Keratinocyte (primary cell): ENCODE results near the gene ELOVL6. TPM values are rescaled to one million over a fixed set of nuclear protein-coding genes. Genes with fewer than 3 reads are reported as not detected.

Experiments
- DNase-seq: peaks from one replicate; pipeline ENCODE4 v3.0.0-alpha.2; 2011; ENCODE audit warnings: low read depth, missing footprints, low spot score
- FAIRE-seq: peaks from 2 replicates; lab custom pipeline; 2011; peaks lifted over from hg19 to GRCh38; lab: Jason Lieb, UNC
- H2AFZ ChIP-seq: 2 replicates; pipeline ENCODE4 v1.6.0; 2012; ENCODE audit warnings: low read length, control low read depth, inconsistent platforms; ENCODE audit not compliant: control insufficient read depth
- H3K27ac ChIP-seq: 2 replicates; pipeline ENCODE4 v1.5.1; 2011; ENCODE audit warnings: low read length; ENCODE audit not compliant: control insufficient read depth, insufficient read depth
- H3K27me3 ChIP-seq: 3 replicates; pipeline ENCODE4 v1.6.0; 2011; ENCODE audit warnings: low read length; ENCODE audit not compliant: control insufficient read depth, insufficient read depth; ENCODE audit errors: extremely low read depth
- H3K36me3 ChIP-seq, 2 experiments: 2 replicates in 1 of 2; 3 replicates in 1 of 2; pipeline ENCODE4 v1.5.1; 2011; ENCODE audit warnings: low read length in 2 of 2, mild to moderate bottlenecking in 1 of 2; ENCODE audit not compliant: control insufficient read depth in 2 of 2, insufficient read depth in 2 of 2; ENCODE audit errors: extremely low read depth in 1 of 2
- H3K4me1 ChIP-seq: 3 replicates; pipeline ENCODE4 v1.5.1; 2011; ENCODE audit warnings: low read length; ENCODE audit not compliant: control insufficient read depth, insufficient read depth; ENCODE audit errors: extremely low read depth
- H3K4me2 ChIP-seq: 3 replicates; pipeline ENCODE4 v1.6.0; 2011; ENCODE audit warnings: low read depth, low read length; ENCODE audit not compliant: control insufficient read depth, insufficient read depth; ENCODE audit errors: extremely low read depth
- H3K4me3 ChIP-seq, 3 experiments: fragments of 200-600 bp in 1 of 3; sonication (generic) in 1 of 3; 2 replicates in 2 of 3; 3 replicates in 1 of 3; pipeline ENCODE4 v1.5.1; 2011 to 2016; ENCODE audit warnings: low read length in 3 of 3, mild to moderate bottlenecking in 3 of 3, control low read depth in 2 of 3, inconsistent platforms in 1 of 3, low read depth in 1 of 3, mixed read lengths in 1 of 3, mixed run types in 1 of 3, moderate library complexity in 1 of 3; ENCODE audit not compliant: control insufficient read depth in 2 of 3, insufficient read depth in 2 of 3; ENCODE audit errors: extremely low read depth in 1 of 3
- H3K79me2 ChIP-seq: 2 replicates; pipeline ENCODE4 v1.6.0; 2012; ENCODE audit warnings: low read length; ENCODE audit not compliant: control insufficient read depth, insufficient read depth
- H3K9ac ChIP-seq: 3 replicates; pipeline ENCODE4 v1.6.0; 2011; ENCODE audit warnings: low read length; ENCODE audit not compliant: control insufficient read depth, insufficient read depth; ENCODE audit errors: extremely low read depth
- H3K9me1 ChIP-seq: 3 replicates; pipeline ENCODE4 v1.6.0; 2011; ENCODE audit warnings: low read length; ENCODE audit not compliant: control insufficient read depth, insufficient read depth; ENCODE audit errors: extremely low read depth
- H3K9me3 ChIP-seq: 2 replicates; pipeline ENCODE4 v1.5.1; 2012; ENCODE audit warnings: low read depth, low read length; ENCODE audit not compliant: control insufficient read depth
- H4K20me1 ChIP-seq: 3 replicates; pipeline ENCODE4 v1.6.0; 2011; ENCODE audit warnings: low read length; ENCODE audit not compliant: control insufficient read depth, insufficient read depth; ENCODE audit errors: extremely low read depth
- CTCF ChIP-seq, 3 experiments: IDR thresholded peaks in 1 of 3; conservative IDR thresholded peaks in 1 of 3; optimal IDR thresholded peaks in 1 of 3; 2 replicates in 2 of 3; 3 replicates in 1 of 3; pipeline versions ENCODE3 to v1.5.1; 2011; ENCODE audit warnings: low read length in 3 of 3, mild to moderate bottlenecking in 3 of 3, moderate library complexity in 2 of 3, control low read depth in 1 of 3, inconsistent platforms in 1 of 3; ENCODE audit not compliant: insufficient read depth in 2 of 3; ENCODE audit errors: extremely low read depth in 1 of 3
- EZH2 ChIP-seq: IDR thresholded peaks from one replicate; pipeline ENCODE4 v1.6.1; 2012; ENCODE audit warnings: inconsistent platforms, mild to moderate bottlenecking, low read length, moderate library complexity
- dilution Hi-C: fragments of 300-500 bp; cut with MboI; formaldehyde crosslinking; loops from one replicate; pipeline ENCODE4 v1.7.0; 2020; ENCODE audit warnings: low sequenced_read_pairs; ENCODE audit not compliant: extremely low pct_ligation_motif_present
- polyA plus RNA-seq, 5 experiments: library from polyadenylated mRNA; depleted of rRNA in 3 of 5; stranded (reverse) in 3 of 5; stranded (forward) in 1 of 5; unstranded in 1 of 5; fragments of >200 nt; gene quantifications; 1 replicate in 1 of 5; 2 replicates in 3 of 5; 3 replicates in 1 of 5; pipeline versions ENCODE4 v1.2.1 to v1.2.3, GENCODE V29; 2011 to 2012; ENCODE audit warnings: missing spikeins in 2 of 5, low read depth in 1 of 5, low replicate concordance in 1 of 5

Gene ELOVL6
- polyA plus RNA-seq, 1 donor (not counting 4 experiments of a cell fraction or from before 2014, with no cell fraction given): 65.9 TPM

- Histone ChIP-seq H3K36me3 (no peaks in the 10 kb centered on the region), H3K9me3 (no peaks in the 10 kb centered on the region), H3K4me2 (no peak overlapping the region), H2AFZ (no peak overlapping the region), H3K4me1 (no peaks in the 10 kb centered on the region), H3K4me3 (no peak overlapping the region), H4K20me1 (no peaks in the 10 kb centered on the region), H3K9me1 (no peaks in the 10 kb centered on the region), H3K9ac (no peak overlapping the region), H3K27ac (no peak overlapping the region), H3K27me3 (no peaks in the 10 kb centered on the region), H3K79me2 (no peaks in the 10 kb centered on the region)
- FAIRE-seq: no peak
- DNase-seq: no peak
- dilution Hi-C loops: no loop called here
- no peak for TF ChIP-seq CTCF (optimal IDR thresholded peaks at IDR 0.05 in 1 of 3, IDR thresholded peaks at IDR 0.05 in 1 of 3, conservative IDR thresholded peaks at IDR 0.05 in 1 of 3; ENCODE audit: extremely low read depth in 1 of 3, insufficient read depth in 2 of 3, low read length in 3 of 3)
- no peak for TF ChIP-seq EZH2
These were observed 17.7 kb upstream of the ELOVL6 start for GRCh38 chr4:110216129-110216528.

- Histone ChIP-seq H4K20me1 (no peaks in the 10 kb centered on the region), H3K9me3 (no peaks in the 10 kb centered on the region), H3K27ac (no peak overlapping the region), H3K4me2 (no peak overlapping the region), H3K4me3 (no peak overlapping the region), H3K36me3 (no peaks in the 10 kb centered on the region), H2AFZ (no peak overlapping the region), H3K79me2 (no peaks in the 10 kb centered on the region), H3K4me1 (no peaks in the 10 kb centered on the region), H3K27me3 (no peaks in the 10 kb centered on the region), H3K9me1 (no peaks in the 10 kb centered on the region), H3K9ac (no peak overlapping the region)
- DNase-seq (no peak), FAIRE-seq (no peak)
- dilution Hi-C loops: no loop called here
- no peak for TF ChIP-seq CTCF (optimal IDR thresholded peaks at IDR 0.05 in 1 of 3, IDR thresholded peaks at IDR 0.05 in 1 of 3, conservative IDR thresholded peaks at IDR 0.05 in 1 of 3; ENCODE audit: extremely low read depth in 1 of 3, insufficient read depth in 2 of 3, low read length in 3 of 3)
- TF ChIP-seq EZH2: no peak
These were observed 13.3 kb upstream of the ELOVL6 start for GRCh38 chr4:110211770-110212061.
